ENCODE data around the gene PSAPL1.

GRCh38 chr4:7382634-7383014, 52.1 kb downstream of the PSAPL1 start:
- TF ChIP-seq MAX (IDR thresholded peaks at IDR 0.05), result no peak
- TF ChIP-seq TCF12 (IDR thresholded peaks at IDR 0.05; ENCODE audit: low read depth), result no peak
